Measurements from ENCODE around the gene CDH13.
A peak's percentile ranks its signal among the peaks of the same experiment; 100 is the strongest.

Gene CDH13

DNA sequence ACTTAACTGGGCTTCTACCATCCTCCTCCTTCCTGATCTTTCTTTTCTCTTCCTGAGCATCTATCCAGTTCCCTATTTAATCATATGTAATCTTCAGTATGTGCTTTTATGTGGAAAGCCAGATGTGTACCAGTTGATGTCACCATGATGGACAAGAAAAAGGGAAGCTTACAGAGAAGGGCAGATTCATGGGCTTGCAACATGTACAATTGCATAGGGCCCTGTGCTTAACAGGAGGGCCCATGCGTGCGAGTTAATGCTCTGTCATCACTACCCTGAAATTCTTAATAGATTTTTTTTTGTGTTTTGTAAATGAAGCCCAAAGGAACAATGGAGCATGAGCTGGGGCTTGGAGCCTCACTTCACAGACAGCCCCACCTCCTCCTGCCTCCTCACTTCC, 124.3 kb downstream of the CDH13 start:
- Mint-ChIP-seq H3K27me3 (ENCODE audit: low read depth, poor library complexity) (peaks cover 12% of the 10 kb centered on the region), H3K36me3 (ENCODE audit: low read depth) (no peaks in the 10 kb centered on the region), H3K9me3 (no peaks in the 10 kb centered on the region), H3K27ac (no peak overlapping the region), H3K4me1 (peaks cover 18% of the 10 kb centered on the region), H3K4me3 (no peak overlapping the region)
- TF ChIP-seq CTCF (IDR thresholded peaks at IDR 0.05): no peak
- DNase-seq: no peak

- no peak for DNase-seq
- no peak for TF ChIP-seq CTCF (IDR thresholded peaks at IDR 0.05)
- H3K27me3 Mint-ChIP-seq (ENCODE audit: low read depth, poor library complexity): peaks cover 15% of the 10 kb centered on the region
- H3K9me3 Mint-ChIP-seq: no peaks in the 10 kb centered on the region
- no peaks in the 10 kb centered on the region for H3K36me3 Mint-ChIP-seq (ENCODE audit: low read depth)
- H3K27ac Mint-ChIP-seq: no peak overlapping the region
- H3K4me3 Mint-ChIP-seq: no peak overlapping the region
- peaks cover 18% of the 10 kb centered on the region for H3K4me1 Mint-ChIP-seq
Measured at GRCh38 chr16:82752172-82752571, 125.4 kb downstream of the CDH13 start.

- H3K4me3 Mint-ChIP-seq: no peak overlapping the region
Measured at GRCh38 chr16:82753821-82754220, 127.1 kb downstream of the CDH13 start.

GRCh38 chr16:82754716-82755513, 128.1 kb downstream of the CDH13 start:
- Mint-ChIP-seq H3K27ac (no peak overlapping the region), H3K4me3 (no peak overlapping the region), H3K9me3 (no peaks in the 10 kb centered on the region), H3K36me3 (ENCODE audit: low read depth) (no peaks in the 10 kb centered on the region), H3K4me1 (peaks cover 17% of the 10 kb centered on the region), H3K27me3 (ENCODE audit: low read depth, poor library complexity) (peaks cover 14% of the 10 kb centered on the region)
- no peak for DNase-seq
- no peak for TF ChIP-seq CTCF (IDR thresholded peaks at IDR 0.05)

More at GRCh38 chr16:82753821-82754220, 127.1 kb downstream of the CDH13 start:
- H3K9me3 Mint-ChIP-seq: no peaks in the 10 kb centered on the region
- H3K27me3 Mint-ChIP-seq (ENCODE audit: low read depth, poor library complexity): peaks cover 11% of the 10 kb centered on the region
- peaks cover 18% of the 10 kb centered on the region for H3K4me1 Mint-ChIP-seq
- no peak for TF ChIP-seq CTCF (IDR thresholded peaks at IDR 0.05)
- no peaks in the 10 kb centered on the region for H3K36me3 Mint-ChIP-seq (ENCODE audit: low read depth)
- DNase-seq: no peak
- H3K27ac Mint-ChIP-seq: no peak overlapping the region

DNA sequence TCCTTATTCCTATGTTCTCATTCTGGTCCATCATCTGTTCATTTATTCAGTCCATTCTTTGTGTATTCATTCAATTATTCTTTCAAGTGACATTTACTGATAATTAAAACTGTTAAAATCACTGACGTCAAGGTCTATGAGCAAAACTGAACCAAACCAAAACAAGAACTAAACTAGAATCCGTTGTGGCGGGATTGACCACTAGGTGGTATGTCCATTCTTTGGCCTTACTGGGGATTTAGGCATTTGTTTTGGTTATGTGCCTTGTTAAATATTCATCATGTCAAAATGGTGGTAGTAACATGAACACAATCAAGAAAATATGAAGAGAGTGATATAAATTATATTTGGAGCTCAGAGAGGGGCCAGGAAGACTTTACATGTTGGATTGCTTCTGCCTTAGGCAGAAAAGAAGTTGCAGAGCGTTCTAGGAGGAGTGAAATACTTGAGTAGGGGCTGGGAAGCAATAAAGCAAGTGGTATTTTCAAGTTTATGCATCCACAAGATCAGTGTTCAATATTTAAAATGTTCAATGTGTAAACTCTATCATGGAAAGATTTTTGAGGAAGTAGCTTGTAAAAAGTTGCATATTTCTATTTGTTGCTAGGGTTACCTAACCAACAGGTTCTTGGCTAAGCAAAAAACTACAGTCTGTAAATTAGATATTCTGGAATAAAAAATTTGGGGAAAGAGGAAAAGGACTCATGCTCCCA, 129.0 kb downstream of the CDH13 start:
- Mint-ChIP-seq H3K36me3 (ENCODE audit: low read depth) (no peaks in the 10 kb centered on the region), H3K27ac (no peak overlapping the region), H3K9me3 (no peaks in the 10 kb centered on the region), H3K4me3 (no peak overlapping the region), H3K4me1 (peaks cover 11% of the 10 kb centered on the region), H3K27me3 (ENCODE audit: low read depth, poor library complexity) (peaks cover 14% of the 10 kb centered on the region)
- DNase-seq: no peak
- TF ChIP-seq CTCF (IDR thresholded peaks at IDR 0.05): peak; percentile 39

Measured in nephron progenitor cell (in vitro differentiated cells).